Loucy (cell line): ENCODE data around the gene PPM1N.

ENCODE experiments used
- CTCF ChIP-seq: fragments of 200-600 bp; sonication (generic); conservative IDR thresholded peaks from 2 replicates; pipeline ENCODE4 v1.5.1; 2014; ENCODE audit warnings: mild to moderate bottlenecking, antibody characterized with exemption, low read length
- EZH2phosphoT487 ChIP-seq: fragments of 200-600 bp; IDR thresholded peaks from 2 replicates; pipeline ENCODE4 v1.6.1; 2018; ENCODE audit warnings: antibody characterized with exemption, mild to moderate bottlenecking, moderate library complexity, borderline replicate concordance

DNA sequence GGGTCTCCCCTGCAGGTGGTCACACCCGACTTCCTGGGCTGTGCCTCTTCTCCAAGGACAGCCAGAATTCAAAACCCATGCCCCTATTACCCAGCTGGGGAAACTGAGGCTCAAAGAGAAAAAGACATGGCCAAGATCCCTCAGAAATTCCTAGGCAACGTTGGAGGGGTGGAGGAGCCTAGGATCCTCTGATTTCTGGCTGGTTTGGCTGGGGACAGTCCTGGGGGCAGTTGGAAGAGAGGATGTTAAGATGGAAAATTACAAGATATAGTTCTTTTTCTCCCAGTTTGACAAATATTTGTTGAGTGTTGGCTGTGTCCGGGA is 11.4 kb downstream of the PPM1N start:
- TF ChIP-seq EZH2phosphoT487, result no peak
- no peak for TF ChIP-seq CTCF
